GM23338 (cell line): ENCODE measurements around the gene SOWAHA. TPM values are rescaled to one million over a fixed set of nuclear protein-coding genes. Genes with fewer than 3 reads are reported as not detected.

ENCODE experiments used
- ATAC-seq: fragments of 200-7000 bp; cut with Tn5 transposase; 3 replicates; pipeline ENCODE4 v1.9.1; 2020
- DNase-seq: peaks from one replicate; pipeline ENCODE4 v3.0.0-alpha.2; 2015; ENCODE audit warnings: low spot score
- H2AFZ ChIP-seq: fragments of 200-600 bp; sonication (generic); 2 replicates; pipeline ENCODE4 v1.8.0; 2016; ENCODE audit warnings: antibody characterized with exemption, mild to moderate bottlenecking, moderate library complexity
- H3F3A ChIP-seq: fragments of 200-600 bp; sonication (generic); replicated peaks from 2 replicates; pipeline ENCODE4 v1.8.0; 2017; ENCODE audit warnings: antibody characterized with exemption, mixed run types, low read depth
- H3K27ac ChIP-seq: fragments of 200-600 bp; sonication (generic); 2 replicates; pipeline ENCODE4 v1.6.1; 2016; ENCODE audit warnings: low read depth
- H3K27me3 ChIP-seq: fragments of 200-600 bp; sonication (generic); 2 replicates; pipeline ENCODE4 v1.8.0; 2016; ENCODE audit warnings: mild to moderate bottlenecking, mixed run types, moderate library complexity; ENCODE audit not compliant: insufficient read depth
- H3K36me3 ChIP-seq: fragments of 200-600 bp; sonication (generic); 2 replicates; pipeline ENCODE4 v1.8.0; 2016; ENCODE audit warnings: mild to moderate bottlenecking; ENCODE audit not compliant: insufficient read depth
- H3K4me1 ChIP-seq: fragments of 200-600 bp; sonication (generic); 2 replicates; pipeline ENCODE4 v1.8.0; 2016; ENCODE audit warnings: mild to moderate bottlenecking, moderate library complexity; ENCODE audit not compliant: insufficient read depth
- H3K4me2 ChIP-seq: fragments of 200-600 bp; sonication (generic); 2 replicates; pipeline ENCODE4 v1.7.1; 2017; ENCODE audit warnings: mixed run types
- H3K4me3 ChIP-seq: fragments of 200-600 bp; sonication (generic); 2 replicates; pipeline ENCODE4 v1.6.1; 2016; ENCODE audit warnings: mixed run types
- H3K79me2 ChIP-seq: fragments of 200-600 bp; sonication (generic); replicated peaks from 2 replicates; pipeline ENCODE4 v1.8.0; 2017; ENCODE audit warnings: mild to moderate bottlenecking; ENCODE audit not compliant: insufficient read depth
- H3K9me2 ChIP-seq: fragments of 200-600 bp; sonication (generic); 2 replicates; pipeline ENCODE4 v1.8.0; 2017; ENCODE audit not compliant: insufficient read depth
- H4K20me1 ChIP-seq: fragments of 200-600 bp; sonication (generic); replicated peaks from 2 replicates; pipeline ENCODE4 v1.8.0; 2017; ENCODE audit warnings: mild to moderate bottlenecking; ENCODE audit not compliant: insufficient read depth
- H3K27ac Mint-ChIP-seq: 2 replicates; pipeline ENCODE4 v1.8.0; 2020; ENCODE audit warnings: inconsistent platforms, mild to moderate bottlenecking, moderate library complexity, mixed read lengths
- H3K27me3 Mint-ChIP-seq: 3 replicates; pipeline ENCODE4 v1.8.0; 2022; ENCODE audit warnings: low read depth, mild to moderate bottlenecking, moderate library complexity, mixed read lengths, inconsistent platforms; ENCODE audit not compliant: insufficient read depth, poor library complexity
- H3K36me3 Mint-ChIP-seq: 3 replicates; pipeline ENCODE4 v1.8.0; 2021; ENCODE audit warnings: low read depth, mild to moderate bottlenecking, inconsistent platforms, moderate library complexity, mixed read lengths
- H3K4me1 Mint-ChIP-seq: 3 replicates; pipeline ENCODE4 v1.8.0; 2020; ENCODE audit warnings: mild to moderate bottlenecking, inconsistent platforms, mixed read lengths
- H3K4me3 Mint-ChIP-seq: 3 replicates; pipeline ENCODE4 v1.8.0; 2021; ENCODE audit warnings: moderate library complexity, mild to moderate bottlenecking, inconsistent platforms, mixed read lengths
- H3K9me3 Mint-ChIP-seq: 3 replicates; pipeline ENCODE4 v1.8.0; 2020; ENCODE audit warnings: moderate library complexity, mild to moderate bottlenecking, inconsistent platforms, mixed read lengths
- EZH2 ChIP-seq: fragments of 200-600 bp; sonication (generic); IDR thresholded peaks from one replicate; pipeline ENCODE4 v1.8.0; 2017; ENCODE audit warnings: antibody characterized with exemption, mild to moderate bottlenecking, low read depth; ENCODE audit not compliant: unreplicated experiment
- EZH2phosphoT487 ChIP-seq: fragments of 200-600 bp; sonication (generic); IDR thresholded peaks from one replicate; pipeline ENCODE4 v1.8.1; 2018; ENCODE audit warnings: antibody characterized with exemption; ENCODE audit not compliant: unreplicated experiment
- JUNB ChIP-seq: IDR thresholded peaks from one replicate; pipeline ENCODE4 v1.6.1; 2016; ENCODE audit warnings: antibody characterized with exemption; ENCODE audit not compliant: unreplicated experiment
- polyA plus RNA-seq: library from polyadenylated mRNA; unstranded; fragments of >200 nt; fragmentation: Nextera tagmentation; extraction: Ambion mirVana; gene quantifications from 2 replicates; pipeline ENCODE4 v1.2.1, GENCODE V29; 2016
- total RNA-seq: library from RNA; depleted of rRNA; stranded (reverse); fragments of >200 nt; shearing (Covaris generic); gene quantifications from 2 replicates; pipeline ENCODE4 v1.2.3, GENCODE V29; 2014
- TF ChIP-seq, protein P1 (sequence below): IDR thresholded peaks from one replicate; pipeline ENCODE4 v1.6.1; 2018; ENCODE audit warnings: antibody characterized with exemption; ENCODE audit not compliant: unreplicated experiment
- TF ChIP-seq, protein P2 (sequence below): IDR thresholded peaks from 2 replicates; pipeline ENCODE4 v1.6.1; 2016; ENCODE audit warnings: antibody characterized with exemption
- TF ChIP-seq, protein P3 (sequence below): fragments of 250-450 bp; sonication (Bioruptor Pico); IDR thresholded peaks from 2 replicates; pipeline ENCODE4 v1.5.0; 2020; ENCODE audit warnings: mild to moderate bottlenecking, moderate library complexity
- TF ChIP-seq, protein P4 (sequence below), 2 experiments: fragments of 200-600 bp in 1 of 2; sonication (generic) in 1 of 2; conservative IDR thresholded peaks; 2 replicates each; pipeline versions ENCODE4 v1.5.1 to v1.6.1; 2016 to 2017; ENCODE audit warnings: antibody characterized with exemption in 2 of 2, low read depth in 2 of 2, mild to moderate bottlenecking in 2 of 2, moderate library complexity in 1 of 2

Gene SOWAHA
- total and polyA plus RNA-seq, 2 experiments from 2014 or later: 0.18 to 0.52 TPM

- no peaks in the 10 kb centered on the region for H3K9me3 Mint-ChIP-seq
- Histone ChIP-seq H3K4me3 (peak overlapping the region; percentile 89), H3K36me3 (no peaks in the 10 kb centered on the region), H3F3A (no peaks in the 10 kb centered on the region), H2AFZ (0 out of 2 replicates have a peak overlapping the region, but pooled peaks have one; percentile 47), H3K27ac (no peak overlapping the region), H3K4me2 (peak overlapping the region; percentile 89), H3K4me1 (peaks cover 20% of the 10 kb centered on the region), H4K20me1 (0 out of 2 replicates have a peak, but pooled peaks cover 4% of the 10 kb centered on the region), H3K27me3 (peaks cover 58% of the 10 kb centered on the region), H3K79me2 (no peaks in the 10 kb centered on the region; the same call in 1 of the 2 replicates), H3K9me2 (peaks cover 2% of the 10 kb centered on the region; the same call in 1 of the 2 replicates)
- H3K4me3 Mint-ChIP-seq: peak overlapping the region; percentile 76
- H3K27ac Mint-ChIP-seq: no peak overlapping the region
- ATAC-seq (peak; percentile 23), DNase-seq (peak; percentile 54)
- peaks cover 34% of the 10 kb centered on the region for H3K4me1 Mint-ChIP-seq
- H3K27me3 Mint-ChIP-seq: peaks cover 32% of the 10 kb centered on the region
- H3K36me3 Mint-ChIP-seq: no peaks in the 10 kb centered on the region
- TF ChIP-seq EZH2: peak; percentile 29
- TF ChIP-seq, protein P1, sequence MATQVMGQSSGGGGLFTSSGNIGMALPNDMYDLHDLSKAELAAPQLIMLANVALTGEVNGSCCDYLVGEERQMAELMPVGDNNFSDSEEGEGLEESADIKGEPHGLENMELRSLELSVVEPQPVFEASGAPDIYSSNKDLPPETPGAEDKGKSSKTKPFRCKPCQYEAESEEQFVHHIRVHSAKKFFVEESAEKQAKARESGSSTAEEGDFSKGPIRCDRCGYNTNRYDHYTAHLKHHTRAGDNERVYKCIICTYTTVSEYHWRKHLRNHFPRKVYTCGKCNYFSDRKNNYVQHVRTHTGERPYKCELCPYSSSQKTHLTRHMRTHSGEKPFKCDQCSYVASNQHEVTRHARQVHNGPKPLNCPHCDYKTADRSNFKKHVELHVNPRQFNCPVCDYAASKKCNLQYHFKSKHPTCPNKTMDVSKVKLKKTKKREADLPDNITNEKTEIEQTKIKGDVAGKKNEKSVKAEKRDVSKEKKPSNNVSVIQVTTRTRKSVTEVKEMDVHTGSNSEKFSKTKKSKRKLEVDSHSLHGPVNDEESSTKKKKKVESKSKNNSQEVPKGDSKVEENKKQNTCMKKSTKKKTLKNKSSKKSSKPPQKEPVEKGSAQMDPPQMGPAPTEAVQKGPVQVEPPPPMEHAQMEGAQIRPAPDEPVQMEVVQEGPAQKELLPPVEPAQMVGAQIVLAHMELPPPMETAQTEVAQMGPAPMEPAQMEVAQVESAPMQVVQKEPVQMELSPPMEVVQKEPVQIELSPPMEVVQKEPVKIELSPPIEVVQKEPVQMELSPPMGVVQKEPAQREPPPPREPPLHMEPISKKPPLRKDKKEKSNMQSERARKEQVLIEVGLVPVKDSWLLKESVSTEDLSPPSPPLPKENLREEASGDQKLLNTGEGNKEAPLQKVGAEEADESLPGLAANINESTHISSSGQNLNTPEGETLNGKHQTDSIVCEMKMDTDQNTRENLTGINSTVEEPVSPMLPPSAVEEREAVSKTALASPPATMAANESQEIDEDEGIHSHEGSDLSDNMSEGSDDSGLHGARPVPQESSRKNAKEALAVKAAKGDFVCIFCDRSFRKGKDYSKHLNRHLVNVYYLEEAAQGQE: no peak
Observed at GRCh38 chr5:132776131-132776937, 36.8 kb upstream of the SOWAHA start.

GRCh38 chr5:132776938-132777208, 36.2 kb upstream of the SOWAHA start:
- peak overlapping the region; percentile 89 for H3K4me2 ChIP-seq
- H3K79me2 ChIP-seq: no peaks in the 10 kb centered on the region; the same call in 1 of the 2 replicates
- TF ChIP-seq, protein P2, sequence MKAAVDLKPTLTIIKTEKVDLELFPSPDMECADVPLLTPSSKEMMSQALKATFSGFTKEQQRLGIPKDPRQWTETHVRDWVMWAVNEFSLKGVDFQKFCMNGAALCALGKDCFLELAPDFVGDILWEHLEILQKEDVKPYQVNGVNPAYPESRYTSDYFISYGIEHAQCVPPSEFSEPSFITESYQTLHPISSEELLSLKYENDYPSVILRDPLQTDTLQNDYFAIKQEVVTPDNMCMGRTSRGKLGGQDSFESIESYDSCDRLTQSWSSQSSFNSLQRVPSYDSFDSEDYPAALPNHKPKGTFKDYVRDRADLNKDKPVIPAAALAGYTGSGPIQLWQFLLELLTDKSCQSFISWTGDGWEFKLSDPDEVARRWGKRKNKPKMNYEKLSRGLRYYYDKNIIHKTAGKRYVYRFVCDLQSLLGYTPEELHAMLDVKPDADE: no peak
- TF ChIP-seq EZH2phosphoT487 (no peak), JUNB (no peak)
- TF ChIP-seq, protein P3, sequence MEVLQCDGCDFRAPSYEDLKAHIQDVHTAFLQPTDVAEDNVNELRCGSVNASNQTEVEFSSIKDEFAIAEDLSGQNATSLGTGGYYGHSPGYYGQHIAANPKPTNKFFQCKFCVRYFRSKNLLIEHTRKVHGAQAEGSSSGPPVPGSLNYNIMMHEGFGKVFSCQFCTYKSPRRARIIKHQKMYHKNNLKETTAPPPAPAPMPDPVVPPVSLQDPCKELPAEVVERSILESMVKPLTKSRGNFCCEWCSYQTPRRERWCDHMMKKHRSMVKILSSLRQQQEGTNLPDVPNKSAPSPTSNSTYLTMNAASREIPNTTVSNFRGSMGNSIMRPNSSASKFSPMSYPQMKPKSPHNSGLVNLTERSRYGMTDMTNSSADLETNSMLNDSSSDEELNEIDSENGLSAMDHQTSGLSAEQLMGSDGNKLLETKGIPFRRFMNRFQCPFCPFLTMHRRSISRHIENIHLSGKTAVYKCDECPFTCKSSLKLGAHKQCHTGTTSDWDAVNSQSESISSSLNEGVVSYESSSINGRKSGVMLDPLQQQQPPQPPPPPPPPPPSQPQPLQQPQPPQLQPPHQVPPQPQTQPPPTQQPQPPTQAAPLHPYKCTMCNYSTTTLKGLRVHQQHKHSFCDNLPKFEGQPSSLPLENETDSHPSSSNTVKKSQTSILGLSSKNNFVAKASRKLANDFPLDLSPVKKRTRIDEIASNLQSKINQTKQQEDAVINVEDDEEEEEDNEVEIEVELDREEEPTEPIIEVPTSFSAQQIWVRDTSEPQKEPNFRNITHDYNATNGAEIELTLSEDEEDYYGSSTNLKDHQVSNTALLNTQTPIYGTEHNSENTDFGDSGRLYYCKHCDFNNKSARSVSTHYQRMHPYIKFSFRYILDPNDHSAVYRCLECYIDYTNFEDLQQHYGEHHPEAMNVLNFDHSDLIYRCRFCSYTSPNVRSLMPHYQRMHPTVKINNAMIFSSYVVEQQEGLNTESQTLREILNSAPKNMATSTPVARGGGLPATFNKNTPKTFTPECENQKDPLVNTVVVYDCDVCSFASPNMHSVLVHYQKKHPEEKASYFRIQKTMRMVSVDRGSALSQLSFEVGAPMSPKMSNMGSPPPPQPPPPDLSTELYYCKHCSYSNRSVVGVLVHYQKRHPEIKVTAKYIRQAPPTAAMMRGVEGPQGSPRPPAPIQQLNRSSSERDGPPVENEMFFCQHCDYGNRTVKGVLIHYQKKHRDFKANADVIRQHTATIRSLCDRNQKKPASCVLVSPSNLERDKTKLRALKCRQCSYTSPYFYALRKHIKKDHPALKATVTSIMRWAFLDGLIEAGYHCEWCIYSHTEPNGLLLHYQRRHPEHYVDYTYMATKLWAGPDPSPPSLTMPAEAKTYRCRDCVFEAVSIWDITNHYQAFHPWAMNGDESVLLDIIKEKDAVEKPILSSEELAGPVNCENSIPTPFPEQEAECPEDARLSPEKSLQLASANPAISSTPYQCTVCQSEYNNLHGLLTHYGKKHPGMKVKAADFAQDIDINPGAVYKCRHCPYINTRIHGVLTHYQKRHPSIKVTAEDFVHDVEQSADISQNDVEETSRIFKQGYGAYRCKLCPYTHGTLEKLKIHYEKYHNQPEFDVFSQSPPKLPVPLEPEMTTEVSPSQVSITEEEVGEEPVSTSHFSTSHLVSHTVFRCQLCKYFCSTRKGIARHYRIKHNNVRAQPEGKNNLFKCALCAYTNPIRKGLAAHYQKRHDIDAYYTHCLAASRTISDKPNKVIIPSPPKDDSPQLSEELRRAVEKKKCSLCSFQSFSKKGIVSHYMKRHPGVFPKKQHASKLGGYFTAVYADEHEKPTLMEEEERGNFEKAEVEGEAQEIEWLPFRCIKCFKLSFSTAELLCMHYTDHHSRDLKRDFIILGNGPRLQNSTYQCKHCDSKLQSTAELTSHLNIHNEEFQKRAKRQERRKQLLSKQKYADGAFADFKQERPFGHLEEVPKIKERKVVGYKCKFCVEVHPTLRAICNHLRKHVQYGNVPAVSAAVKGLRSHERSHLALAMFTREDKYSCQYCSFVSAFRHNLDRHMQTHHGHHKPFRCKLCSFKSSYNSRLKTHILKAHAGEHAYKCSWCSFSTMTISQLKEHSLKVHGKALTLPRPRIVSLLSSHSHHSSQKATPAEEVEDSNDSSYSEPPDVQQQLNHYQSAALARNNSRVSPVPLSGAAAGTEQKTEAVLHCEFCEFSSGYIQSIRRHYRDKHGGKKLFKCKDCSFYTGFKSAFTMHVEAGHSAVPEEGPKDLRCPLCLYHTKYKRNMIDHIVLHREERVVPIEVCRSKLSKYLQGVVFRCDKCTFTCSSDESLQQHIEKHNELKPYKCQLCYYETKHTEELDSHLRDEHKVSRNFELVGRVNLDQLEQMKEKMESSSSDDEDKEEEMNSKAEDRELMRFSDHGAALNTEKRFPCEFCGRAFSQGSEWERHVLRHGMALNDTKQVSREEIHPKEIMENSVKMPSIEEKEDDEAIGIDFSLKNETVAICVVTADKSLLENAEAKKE (CRISPR knock-in tag): no peak
- TF ChIP-seq, protein P4, sequence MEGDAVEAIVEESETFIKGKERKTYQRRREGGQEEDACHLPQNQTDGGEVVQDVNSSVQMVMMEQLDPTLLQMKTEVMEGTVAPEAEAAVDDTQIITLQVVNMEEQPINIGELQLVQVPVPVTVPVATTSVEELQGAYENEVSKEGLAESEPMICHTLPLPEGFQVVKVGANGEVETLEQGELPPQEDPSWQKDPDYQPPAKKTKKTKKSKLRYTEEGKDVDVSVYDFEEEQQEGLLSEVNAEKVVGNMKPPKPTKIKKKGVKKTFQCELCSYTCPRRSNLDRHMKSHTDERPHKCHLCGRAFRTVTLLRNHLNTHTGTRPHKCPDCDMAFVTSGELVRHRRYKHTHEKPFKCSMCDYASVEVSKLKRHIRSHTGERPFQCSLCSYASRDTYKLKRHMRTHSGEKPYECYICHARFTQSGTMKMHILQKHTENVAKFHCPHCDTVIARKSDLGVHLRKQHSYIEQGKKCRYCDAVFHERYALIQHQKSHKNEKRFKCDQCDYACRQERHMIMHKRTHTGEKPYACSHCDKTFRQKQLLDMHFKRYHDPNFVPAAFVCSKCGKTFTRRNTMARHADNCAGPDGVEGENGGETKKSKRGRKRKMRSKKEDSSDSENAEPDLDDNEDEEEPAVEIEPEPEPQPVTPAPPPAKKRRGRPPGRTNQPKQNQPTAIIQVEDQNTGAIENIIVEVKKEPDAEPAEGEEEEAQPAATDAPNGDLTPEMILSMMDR (conservative IDR thresholded peaks at IDR 0.05; ENCODE audit: low read depth in 2 of 2): no peak

More at GRCh38 chr5:132776938-132777208, 36.2 kb upstream of the SOWAHA start:
- Mint-ChIP-seq H3K4me1 (peaks cover 30% of the 10 kb centered on the region), H3K27ac (no peak overlapping the region), H3K4me3 (no peak overlapping the region), H3K36me3 (no peaks in the 10 kb centered on the region), H3K9me3 (no peaks in the 10 kb centered on the region), H3K27me3 (peaks cover 32% of the 10 kb centered on the region)
- no peak overlapping the region for H2AFZ ChIP-seq
- H3K27ac ChIP-seq: no peak overlapping the region
- H3K9me2 ChIP-seq: 0 out of 2 replicates have a peak, but pooled peaks cover 2% of the 10 kb centered on the region
- ATAC-seq: peak; percentile 21
- H3K27me3 ChIP-seq: peaks cover 63% of the 10 kb centered on the region
- H3K4me3 ChIP-seq: peak overlapping the region; percentile 89
- H4K20me1 ChIP-seq: 0 out of 2 replicates have a peak, but pooled peaks cover 4% of the 10 kb centered on the region
- H3K4me1 ChIP-seq: peaks cover 18% of the 10 kb centered on the region
- DNase-seq: no peak
- H3F3A ChIP-seq: no peaks in the 10 kb centered on the region
- no peaks in the 10 kb centered on the region for H3K36me3 ChIP-seq
